NCI-H345 (cell line): Measurements from ENCODE around the gene CCDC92.
"Not testable (repeated sequence)": the region's sequence is repeated elsewhere in the genome, so short reads cannot be mapped to it uniquely, and the experiment has no call there.

ENCODE experiments used
- DNase-seq: peaks from one replicate; lab custom pipeline; 2025; lab: John Stamatoyannopoulos, UW

The CCDC92 gene

GRCh38 chr12:123936956-123937706 is 35.5 kb downstream of the CCDC92 start:
- no peak for DNase-seq

- no peak for DNase-seq
Observed at GRCh38 chr12:123936471-123936870, 36.2 kb downstream of the CCDC92 start.

DNA sequence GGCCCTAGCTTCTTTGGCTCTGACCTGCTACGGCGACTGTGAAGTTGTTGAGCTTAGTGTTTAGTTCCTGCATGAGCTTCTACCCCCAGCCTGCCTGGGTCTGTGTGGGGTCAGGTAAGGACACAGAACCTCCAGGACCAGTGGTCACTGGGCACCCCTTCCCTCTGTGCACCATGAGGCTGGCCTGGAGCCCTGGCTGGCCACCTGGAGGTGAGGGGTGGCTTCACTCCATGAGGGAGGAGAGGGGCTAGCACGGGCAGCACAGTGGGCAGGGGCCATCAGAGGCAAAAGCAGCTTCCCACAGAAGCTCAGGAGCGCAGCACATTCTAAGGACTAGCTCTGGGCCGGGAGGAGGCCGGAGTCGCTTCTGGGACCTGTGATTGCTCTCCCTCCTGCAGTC is 36.7 kb downstream of the CCDC92 start:
- DNase-seq = no peak

DNA sequence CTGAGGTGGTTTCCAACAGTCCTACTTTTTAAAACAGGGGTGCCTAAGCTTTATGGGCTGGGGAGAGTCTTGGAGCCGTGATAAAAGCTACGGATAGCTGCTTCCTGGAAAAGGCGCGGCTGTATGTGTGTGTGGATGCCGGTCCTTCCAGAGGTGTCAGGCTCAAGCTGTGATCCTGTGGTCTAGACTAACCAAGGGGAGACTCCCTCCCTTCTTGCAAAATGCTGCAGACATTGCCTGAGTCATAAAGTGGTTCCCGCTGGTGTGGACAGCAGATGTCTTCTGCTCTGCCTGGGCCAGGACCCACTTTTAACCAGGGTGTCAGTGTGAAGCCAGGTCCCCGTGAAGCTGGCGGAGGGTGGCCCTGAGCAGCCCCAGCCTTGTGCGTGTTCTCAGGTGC is 37.8 kb downstream of the CCDC92 start:
- DNase-seq = no peak

DNA sequence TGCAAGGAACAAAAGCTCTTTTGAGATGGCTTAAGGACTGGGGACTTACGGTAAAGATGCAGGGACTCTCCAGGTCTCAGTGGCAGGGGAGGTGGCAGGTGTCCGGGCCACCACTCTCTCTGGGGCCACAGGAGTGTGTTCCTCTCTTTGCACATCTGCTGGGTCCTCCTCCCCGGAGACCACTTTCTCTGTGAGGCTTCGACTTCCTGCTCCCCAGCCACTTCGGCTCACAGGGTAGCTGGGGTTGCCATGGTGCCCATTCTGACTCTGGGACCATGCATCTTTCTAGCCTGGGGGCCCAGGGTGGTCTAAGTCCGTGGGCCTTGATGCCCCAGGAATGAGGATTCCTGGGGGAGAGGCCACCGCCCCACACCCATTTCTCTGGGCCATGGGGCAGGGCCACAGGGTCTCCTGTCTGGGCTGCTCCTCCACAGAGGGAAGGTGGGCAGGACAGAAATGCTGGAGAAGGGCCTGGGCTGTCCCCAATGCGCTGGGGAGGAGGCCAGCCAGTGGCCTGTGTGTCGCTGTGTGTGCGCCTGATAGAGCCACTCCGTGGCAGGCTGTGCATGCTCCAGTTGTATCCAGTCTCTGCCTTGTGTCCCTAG is 38.5 kb downstream of the CCDC92 start:
- no peak for DNase-seq

DNA sequence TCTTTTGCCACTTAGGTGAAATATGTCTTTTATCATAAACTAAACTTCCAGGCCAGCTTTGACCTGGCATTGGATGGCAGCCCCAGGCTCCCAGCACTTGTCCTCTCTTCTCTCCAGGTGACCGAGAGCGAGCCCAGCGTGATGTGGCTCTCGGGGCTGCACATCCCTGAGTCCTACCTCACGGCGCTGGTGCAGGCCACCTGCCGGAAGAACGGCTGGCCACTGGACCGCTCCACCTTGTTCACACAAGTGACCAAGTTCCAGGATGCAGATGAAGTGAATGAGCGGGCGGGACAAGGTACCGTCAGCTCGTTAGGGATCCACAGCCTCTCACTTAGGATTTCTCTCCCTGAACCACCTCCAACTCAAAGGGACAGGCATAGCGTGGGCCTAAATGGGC is 39.4 kb downstream of the CCDC92 start:
- no peak for DNase-seq

- DNase-seq = no peak
Observed at GRCh38 chr12:123931686-123932321, 40.8 kb downstream of the CCDC92 start.

DNA sequence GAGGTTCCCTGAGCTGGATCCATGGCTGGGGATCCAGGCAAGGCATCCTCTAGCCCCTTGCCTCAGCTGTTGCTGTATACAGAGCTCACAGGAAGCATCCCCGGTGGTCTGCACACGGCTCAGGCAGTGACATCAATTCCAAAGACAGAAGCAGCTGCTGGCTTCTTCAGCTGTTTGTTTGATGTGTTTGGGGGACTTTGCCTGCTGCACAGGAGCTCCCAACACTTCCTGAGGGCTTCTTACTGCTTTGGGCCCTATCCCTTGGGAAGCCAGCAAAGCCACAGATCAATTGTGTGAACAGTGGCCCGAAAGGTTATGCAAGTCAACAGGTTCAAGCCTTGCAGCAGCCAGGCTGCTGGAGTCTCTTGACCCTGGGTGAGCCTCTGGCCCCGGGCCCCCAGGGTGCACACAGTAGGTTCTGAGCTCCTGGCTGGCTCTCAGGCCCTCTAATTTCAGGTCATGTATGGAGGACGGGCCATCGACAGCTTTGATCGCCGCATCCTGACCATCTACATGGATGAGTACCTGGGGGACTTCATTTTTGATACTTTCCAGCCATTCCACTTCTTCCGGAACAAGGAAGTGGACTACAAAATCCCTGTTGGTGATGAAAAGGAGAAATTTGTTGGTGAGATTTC is 42.6 kb downstream of the CCDC92 start:
- no peak for DNase-seq

- DNase-seq = no peak
Observed at GRCh38 chr12:123928897-123929296, 43.7 kb downstream of the CCDC92 start.

DNA sequence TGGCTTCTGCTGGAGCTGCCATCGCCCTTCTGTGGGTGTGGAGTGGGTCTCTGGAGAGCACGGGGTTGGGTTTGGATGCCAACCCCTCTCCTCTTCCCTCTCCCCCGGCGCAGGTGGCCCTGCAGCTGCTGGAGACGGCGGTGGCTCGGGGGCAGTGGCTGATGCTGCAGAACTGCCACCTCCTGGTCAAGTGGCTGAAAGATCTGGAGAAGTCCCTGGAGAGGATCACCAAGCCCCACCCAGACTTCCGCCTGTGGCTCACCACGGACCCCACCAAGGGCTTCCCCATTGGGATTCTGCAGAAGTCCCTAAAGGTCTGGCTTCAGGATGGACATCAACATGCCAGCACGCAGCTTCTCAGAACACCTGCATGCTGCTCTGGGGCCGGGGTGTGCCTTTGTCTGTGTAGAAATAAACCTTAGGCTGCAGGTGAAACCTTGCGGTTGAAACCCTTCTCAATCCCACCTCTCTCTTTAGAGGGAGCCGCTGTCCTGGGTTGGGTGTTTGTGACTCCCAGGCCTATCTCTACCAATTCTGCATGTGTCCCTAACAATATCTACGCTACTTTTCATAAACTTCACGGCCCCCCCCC is 44.3 kb downstream of the CCDC92 start:
- DNase-seq = no peak

- DNase-seq = no peak
Observed at GRCh38 chr12:123924539-123924938, 48.1 kb downstream of the CCDC92 start.

DNA sequence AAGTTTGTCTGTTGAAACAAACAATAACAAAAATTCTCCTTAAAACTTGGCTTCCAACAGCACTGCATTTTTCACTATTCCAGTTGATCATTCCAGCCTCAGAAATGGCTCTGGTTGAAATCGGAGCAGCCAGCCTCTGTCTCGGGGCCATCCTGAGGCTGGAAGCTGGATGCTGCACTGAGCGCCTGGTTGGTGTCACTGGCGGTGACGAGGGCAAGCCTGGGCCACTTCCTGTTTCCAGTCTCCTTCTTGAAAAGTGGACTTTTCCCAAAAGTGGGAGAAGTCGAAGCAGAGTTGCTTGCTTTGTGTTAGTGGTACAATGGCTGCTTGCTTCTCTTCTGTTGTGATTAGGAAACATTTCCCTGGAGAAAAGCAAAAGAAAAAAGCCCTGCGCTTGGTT is 48.7 kb downstream of the CCDC92 start:
- no peak for DNase-seq

- DNase-seq = no peak
Observed at GRCh38 chr12:123923038-123923437, 49.6 kb downstream of the CCDC92 start.

GRCh38 chr12:123919980-123920360 is 52.7 kb downstream of the CCDC92 start:
- no peak for DNase-seq

DNA sequence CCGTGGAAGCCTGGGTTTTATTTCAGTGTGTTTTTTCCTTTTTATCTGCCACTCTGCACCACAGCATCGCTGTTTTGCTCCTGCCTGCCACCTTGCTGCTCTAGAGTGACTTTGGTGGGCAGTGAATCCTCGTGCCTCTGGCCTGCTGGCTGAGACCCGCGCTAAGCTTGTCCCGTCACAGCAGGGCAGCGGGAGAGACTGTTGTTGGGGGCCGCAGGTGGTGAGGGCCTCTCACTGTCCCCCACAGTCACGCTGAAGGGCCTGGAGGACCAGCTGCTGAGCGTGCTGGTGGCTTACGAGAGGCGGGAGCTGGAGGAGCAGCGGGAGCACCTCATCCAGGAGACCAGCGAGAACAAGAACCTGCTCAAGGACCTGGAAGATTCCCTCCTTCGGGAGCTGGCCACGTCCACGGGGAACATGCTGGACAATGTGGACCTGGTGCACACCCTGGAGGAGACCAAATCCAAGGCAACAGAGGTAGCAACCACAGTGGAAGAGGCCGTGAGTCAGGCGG is 55.2 kb downstream of the CCDC92 start:
- DNase-seq = no peak

- DNase-seq = no peak
Observed at GRCh38 chr12:123916729-123917128, 55.9 kb downstream of the CCDC92 start.

- DNase-seq = no peak
Observed at GRCh38 chr12:123914726-123915333, 57.8 kb downstream of the CCDC92 start.

GRCh38 chr12:123912415-123913380 is 59.9 kb downstream of the CCDC92 start:
- DNase-seq = peak; percentile 50

GRCh38 chr12:123911672-123912409 is 60.8 kb downstream of the CCDC92 start:
- not testable (repeated sequence) for DNase-seq

GRCh38 chr12:123910761-123911193 is 61.9 kb downstream of the CCDC92 start:
- peak; percentile 13 for DNase-seq
